Measurements from ENCODE around the gene LGALS3BP.

LGALS3BP gene

DNA sequence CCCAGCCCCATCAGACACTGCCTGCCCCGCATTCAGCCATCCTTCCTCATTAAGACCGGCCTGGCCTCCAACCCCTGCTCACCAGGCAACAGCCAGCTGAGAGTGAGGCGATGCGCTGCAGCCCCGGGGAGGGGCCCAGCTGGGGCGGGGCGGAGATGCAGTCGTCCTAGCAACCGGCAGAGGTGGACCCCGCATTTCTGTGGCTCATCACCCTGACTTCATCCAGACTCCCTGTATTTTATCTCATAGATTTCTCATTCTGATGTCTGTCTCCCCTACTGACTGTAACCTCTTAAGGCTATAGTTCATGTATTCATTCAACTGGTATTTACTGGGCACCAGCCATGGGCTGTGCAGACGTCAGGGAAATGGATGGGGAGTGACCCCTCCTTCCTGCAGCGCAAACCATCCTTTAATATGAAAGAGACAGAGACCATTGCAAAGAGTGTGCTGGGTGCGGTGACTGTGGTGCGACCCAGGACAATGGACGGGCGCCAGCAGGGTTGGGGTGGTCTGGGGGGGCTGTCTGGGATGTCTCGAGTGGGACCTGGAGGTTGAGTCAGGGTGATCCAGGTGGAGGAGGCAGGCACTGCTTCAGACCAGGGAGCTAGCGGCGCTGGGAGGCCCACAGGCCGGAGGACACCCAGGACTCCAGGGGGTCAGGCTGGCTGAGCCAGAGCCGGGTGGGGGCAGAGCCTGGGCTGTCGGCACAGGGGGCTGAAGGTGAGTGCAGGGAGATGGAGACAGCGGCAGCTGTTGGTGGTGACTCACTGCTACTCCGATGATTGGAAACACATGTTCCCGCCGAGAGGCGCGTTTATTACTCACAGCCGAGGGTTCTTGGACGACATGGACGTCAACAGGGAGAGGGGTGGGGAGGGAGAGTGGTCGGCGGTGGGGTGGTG, 44.1 kb downstream of the LGALS3BP start:
- DNase-seq: no peak

DNA sequence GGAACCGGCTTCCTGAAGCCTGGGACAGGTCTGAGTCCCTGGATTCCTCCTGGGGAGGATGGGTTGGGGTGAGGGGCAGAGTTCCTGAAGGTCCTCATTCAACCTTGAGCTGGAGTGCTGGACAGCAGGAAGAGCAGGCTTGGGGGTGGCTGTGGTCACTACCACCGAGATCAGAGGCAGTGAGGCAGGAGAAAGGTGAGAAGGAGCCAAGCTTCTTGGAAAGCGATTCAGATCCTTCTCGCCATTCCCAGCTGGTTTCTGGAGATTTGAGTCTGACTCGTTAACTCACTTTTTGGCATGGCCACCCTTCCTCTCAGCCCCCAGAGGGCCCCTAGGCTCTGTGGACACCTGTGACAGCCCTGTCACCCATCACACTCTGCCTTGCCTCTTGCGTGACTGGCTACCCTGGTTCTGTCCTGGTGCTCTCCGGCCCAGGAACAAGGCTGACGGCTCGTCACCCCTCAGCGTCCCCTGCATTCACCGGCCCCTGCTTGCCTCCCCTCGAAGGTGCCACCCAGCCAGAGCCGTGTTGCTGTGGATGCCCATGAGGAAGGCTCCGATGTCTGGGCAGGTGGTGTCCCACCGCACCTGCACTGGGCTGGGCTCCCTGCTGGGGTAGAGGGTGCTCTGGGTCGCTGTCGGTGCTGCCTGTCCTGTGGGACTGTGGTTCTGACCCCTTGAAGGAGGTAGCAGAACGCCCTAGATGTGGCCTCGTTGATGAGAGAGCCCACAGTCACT, 44.9 kb downstream of the LGALS3BP start:
- DNase-seq: no peak

DNA sequence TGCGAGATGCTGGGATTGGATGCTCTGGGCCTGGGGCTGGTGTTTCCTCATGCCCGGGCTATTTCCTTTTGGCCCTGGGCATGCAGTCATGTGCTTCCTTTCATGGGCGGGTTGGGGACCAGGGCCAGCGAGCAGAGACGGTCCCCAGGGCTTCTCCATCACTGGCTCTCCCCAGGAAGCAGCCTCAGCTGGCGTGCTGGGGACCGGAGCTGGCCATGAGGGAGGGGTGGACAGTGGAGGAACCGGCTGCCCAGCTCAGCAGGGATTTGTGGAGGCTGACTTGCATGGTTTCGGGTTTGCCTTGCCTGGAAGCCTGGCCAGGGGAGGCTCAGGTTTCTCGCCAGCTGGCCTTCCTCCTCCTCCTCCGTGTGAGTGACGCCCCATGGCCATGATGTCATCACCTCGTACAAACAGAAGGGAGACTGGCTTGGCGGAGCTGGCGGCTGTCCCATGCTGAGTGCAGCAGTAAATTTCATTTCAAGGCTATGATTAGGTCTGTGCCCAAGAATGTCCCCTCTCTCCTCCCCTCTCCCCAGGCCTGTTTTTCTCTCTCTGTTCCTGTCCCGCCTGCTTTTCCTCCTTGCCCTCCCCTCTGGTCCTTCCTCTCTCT, 45.7 kb downstream of the LGALS3BP start:
- DNase-seq: peak; percentile 8

DNA sequence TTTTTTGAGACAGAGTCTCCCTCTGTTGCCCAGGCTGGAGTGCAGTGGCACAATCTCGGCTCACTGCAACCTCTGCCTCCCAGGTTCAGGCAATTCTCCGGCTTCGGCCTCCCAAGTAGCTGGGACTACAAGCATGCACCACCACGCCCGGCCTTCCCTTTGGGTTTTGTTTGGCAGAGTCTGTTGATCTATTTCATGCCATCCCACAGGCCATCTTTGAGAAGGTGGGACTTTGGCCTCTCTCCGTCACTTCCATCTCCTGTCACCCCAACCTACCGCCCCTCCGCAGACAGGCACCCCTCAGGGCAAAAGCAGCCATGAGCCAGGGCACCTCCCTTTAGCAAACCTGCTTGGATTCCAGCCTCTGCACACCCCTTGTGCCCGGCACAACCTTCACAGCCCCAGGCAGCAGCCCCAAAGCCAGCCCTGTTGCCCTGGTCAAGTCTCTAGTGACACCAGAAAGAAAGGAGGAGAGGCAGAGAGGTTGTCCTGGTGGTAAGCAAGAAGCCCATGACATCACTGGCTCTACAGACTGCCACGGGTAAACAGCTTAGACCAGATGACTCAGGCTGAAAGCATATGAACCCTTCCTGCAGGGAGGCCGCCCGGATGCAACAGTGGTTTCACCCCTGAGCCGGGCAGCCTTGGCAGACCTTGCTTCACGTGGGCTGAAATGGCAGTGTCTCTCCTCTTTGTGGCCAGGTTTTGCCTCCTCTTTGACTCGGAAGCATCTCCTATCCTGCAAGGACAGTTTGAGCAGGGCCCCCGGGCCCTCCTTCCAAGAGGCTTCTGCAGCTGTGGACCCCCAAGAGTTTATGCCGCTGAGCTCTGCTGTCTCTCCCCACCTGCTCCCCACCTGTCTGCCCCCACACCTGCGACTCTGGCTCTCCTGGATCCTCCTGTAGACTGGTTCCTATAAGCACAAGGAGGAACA, 46.4 kb downstream of the LGALS3BP start:
- DNase-seq: peak; percentile 82

DNA sequence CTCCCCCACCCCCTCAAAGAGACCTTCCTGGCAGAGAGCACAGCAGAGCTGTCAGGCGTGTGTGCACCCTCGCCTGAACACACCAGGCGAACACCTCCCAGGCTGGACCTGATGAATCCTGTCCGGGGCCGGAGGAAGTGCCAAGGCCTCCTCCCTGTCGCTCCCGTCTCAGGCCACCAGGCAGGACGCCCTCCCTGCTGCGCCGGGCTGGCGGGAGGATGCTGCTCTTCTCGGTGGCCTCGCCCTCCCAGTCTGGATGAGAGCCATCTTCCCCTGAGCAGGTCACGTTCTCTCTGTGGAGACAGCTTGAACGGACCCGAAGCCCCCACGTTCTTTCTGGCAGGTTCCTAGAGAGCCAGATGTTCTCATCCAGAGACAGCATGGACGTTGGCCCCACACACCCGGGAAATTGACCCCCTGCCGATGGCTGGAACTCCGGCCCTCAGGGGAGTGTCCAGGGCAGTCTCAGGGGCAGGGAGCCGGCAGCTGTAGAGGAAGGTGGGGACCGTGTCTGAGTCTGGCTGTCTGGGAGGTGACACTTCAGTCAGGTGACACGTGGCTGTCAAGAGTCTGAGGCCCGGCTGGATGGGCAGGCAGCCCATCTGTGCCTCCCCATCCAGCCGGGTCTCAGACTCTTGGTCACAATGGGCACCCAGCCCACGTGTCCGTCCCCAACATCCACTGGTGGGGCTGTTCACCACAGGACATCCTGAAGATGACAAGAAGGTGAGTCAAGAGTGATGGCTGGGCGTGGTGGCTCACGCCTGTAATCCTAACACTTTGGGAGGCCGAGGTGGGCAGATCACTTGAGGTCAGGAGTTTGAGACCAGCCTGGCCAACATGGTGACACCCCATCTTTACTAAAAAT, 49.6 kb downstream of the LGALS3BP start:
- no peak for DNase-seq

DNA sequence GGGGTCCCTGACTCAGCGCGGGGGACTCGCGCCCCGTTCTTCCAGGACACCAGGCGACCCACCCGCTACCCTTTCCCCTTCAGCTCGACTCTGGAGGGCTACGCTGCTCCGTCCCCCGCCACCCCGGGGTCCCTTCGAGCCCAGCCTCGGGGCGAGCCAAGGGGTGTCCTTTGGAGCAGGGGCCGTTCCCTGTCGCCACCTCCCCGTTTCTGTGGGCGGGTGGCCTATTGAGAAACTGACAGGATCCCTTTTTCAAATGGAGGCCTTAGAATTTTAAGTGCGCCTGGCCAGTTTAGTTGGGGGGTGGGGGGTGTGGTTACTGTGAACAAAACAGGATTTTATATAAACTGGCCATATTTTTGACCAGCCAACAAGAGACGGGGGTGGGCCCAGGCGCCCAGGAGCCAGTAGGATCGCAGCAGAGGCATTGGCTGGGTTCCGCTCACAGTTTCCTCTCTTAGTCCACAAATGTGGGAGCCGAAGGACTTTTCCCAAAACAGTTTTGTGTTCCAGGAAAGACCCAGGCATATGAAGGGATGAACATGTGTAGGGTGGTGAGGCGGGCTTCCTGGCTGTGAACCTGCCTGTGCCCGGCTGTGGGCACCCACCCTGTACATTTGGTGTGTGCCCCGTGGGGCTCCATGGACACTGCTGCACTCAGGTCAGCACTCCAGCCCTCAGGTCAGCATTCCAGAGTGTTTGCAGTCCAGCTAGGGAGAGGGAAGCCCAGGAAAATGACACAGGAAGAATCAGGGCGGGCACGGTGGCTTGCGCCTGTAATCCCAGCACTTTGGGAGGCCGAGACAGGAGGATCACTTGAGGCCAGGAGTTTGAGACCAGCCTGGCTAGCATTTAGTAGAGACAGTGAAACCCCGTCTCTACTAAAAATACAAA, 53.8 kb downstream of the LGALS3BP start:
- no peak for DNase-seq

DNA sequence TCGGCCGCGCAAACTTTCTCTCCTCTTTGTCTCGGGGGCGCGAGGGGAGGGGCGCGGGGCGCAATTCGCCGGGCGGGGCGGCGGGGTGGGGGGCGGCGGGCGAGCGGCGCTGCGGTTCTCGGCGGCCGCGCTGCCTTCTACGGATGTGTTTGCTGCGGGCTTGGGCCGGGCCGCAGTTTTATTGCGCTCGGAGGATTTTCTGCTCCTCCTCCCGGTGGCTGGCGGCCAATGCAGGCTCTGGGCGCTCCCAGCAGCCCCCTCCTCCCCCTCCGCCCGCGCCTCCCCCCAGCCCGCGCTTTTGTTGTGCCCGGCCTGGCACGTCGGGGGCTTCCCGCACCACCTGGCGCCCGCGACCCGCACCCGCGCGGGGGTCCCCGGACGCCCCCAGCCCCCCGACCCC, 54.5 kb downstream of the LGALS3BP start, which contains the start of gene TIMP2:
TSS of gene TIMP2 (minus strand) at position 154 of the 400 bp plus-strand sequence. CDS start 299 bp downstream, outside the sequence.
- peak; percentile 60 for DNase-seq

DNA sequence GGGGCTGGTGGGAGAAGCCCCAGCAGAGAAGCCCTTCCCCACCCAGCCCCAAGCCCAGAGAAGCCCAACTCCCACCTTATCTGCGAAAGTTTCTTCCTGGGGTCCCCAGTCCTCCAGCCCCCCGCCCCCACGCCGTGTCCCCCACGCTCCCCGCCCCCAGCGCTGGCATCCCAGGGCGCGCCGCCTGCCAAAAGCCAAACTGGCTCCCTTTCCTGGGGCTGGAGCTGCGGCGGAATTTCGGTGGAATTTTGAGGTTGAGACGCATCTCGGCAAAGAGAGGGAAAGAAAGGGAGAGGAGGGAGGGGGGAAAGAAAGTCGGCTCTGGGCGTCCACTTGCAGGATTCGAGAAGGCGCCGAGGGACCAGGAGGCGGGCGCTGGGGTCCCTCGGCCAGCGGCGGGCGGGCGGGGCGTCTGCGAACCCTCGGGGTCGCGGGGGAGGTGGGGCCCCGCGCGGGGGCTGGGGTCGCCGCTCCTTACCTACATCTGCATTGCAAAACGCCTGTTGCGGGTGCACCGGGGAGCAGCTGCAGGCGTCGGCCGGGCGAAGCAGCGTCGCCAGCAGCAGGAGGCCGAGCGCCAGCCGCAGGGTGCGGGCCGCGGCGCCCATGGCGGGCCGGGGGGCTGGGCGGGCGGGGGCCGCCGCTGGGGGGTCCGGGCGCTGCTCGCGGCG, 55.1 kb downstream of the LGALS3BP start:
- no peak for DNase-seq

DNA sequence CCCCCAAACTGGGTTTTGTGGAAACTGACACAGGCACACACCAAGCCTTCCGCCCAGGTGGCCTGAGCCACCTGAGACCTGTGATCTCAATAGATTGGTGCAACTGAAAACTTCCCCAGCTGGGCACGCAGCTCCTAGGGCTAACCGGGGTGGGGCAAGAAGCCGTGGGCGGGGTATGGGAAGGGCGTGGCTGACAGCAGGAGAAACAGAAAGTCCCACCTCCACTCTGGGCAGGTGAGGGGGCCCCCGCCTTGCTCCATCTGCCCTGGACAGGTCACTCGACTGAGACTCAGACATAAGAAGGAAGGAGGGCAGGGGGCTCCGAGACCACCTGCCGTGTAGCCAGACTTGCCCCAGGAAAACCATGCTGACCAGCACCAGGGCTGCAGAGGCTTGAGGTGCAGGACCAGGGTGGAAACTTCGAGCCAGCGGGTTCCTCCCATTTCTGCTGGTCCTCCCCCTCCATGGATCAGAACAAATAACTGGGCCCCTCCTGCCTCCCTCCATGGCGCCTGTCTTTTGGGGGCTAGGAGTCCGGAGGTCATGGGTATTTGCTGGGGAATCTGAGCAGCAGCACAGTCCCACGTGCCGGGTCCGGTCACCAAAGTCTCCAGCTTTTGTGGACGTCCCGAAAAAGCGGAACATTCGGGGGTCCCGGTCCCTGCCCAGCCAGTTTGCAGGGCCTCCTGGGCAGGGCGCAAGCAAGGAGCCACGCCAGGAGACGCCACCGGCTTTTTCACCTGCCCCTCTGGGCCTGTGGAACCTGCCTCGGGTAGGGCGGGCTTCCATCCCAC, 55.9 kb downstream of the LGALS3BP start:
- peak; percentile 35 for DNase-seq

DNA sequence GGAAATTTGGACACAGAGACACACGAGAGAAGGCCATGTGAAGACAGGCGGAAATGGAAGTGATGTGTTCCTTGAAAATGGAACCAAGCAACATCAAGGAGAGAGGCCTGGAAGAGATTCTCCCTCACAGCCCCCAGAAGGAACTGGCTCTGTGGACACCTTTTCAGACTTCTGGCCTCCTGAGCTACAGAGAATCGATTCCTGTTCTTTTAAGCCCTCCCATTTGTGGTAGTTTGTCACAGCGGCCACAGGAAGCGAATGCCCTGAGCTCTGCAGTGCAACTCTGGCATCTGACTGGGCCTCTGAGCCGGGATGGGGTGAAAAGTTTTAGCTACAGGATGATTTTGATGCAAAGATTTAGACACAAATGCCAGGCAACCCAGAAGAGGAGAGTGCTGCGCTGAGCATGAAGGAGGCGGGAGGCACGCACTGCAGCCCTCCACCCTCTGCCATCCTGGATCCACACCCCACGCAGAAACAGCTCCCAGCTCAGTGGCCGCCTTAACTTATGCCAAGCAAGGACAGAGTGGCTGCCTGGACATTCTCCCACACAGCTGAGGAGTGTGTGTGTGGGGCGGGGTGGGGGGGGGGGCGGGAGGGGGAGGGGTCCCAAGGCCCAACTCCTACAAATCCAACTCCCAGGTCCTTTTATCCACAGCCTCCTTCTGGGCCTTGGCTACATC, 56.8 kb downstream of the LGALS3BP start:
- DNase-seq: no peak

DNA sequence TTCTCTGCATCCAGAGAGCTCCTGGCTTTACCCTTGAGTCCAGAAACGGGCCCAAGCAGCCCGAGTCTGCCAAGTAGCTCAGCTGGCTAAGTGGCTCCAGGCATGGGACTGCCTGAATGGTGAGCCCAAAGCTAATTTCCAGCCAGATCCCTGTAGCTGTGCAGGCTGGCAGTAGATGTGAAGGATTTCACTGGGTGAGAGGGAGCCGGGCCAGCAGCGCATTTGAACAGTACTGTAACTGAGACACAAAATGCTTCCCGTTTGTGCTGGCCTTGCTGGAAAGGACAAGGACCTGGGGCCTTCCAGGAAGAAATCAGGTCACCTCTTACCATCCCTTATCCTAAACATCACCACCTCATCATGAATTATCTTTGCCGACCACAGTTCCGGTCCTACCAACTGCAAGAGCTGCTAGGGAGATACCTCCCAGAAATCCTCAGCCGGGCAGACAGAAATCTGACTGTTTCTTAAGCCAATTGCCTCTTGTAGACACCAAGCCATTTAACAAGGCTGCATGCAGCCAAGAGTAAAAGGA, 58.2 kb downstream of the LGALS3BP start:
- DNase-seq: no peak
